ENCODE data around the gene SAT1. TPM values are rescaled to one million over a fixed set of nuclear protein-coding genes. Genes with fewer than 3 reads are reported as not detected.

SAT1 gene
- total and polyA plus RNA-seq, 2 donors (not counting 1 experiment from before 2014, with no cell fraction given): 118 to 148 TPM

DNA sequence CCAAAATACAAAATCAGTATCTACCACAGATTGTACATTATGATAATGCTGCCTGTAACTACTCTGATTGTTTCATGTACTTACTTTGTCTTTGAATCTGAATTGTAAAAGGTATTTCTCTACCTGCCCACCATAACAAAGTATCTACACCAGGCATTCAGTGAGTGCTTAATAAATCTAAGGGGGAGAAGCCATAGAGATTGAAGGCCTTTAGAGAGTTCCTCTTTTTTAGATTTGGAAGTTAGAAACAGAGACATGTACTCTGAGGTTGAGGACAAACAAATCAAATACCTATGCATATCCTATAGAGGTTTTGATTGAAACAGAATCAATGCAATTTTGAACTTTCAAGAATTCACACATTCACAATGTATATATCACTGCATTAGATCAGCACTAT, 42.7 kb downstream of the SAT1 start:
- Histone ChIP-seq H3K4me1 (ENCODE audit: control insufficient read depth, extremely low read depth, insufficient read depth, low read length) (no peaks in the 10 kb centered on the region), H3K27me3 (ENCODE audit: control insufficient read depth, insufficient read depth, low read length) (no peaks in the 10 kb centered on the region), H3K4me2 (ENCODE audit: extremely low read depth, insufficient read depth, low read length) (no peak overlapping the region), H3K9me3 (ENCODE audit: control insufficient read depth, insufficient read depth, low read depth, low read length) (no peaks in the 10 kb centered on the region), H2AFZ (ENCODE audit: low read length) (no peak overlapping the region), H3K79me2 (ENCODE audit: control insufficient read depth, insufficient read depth, low read length) (no peaks in the 10 kb centered on the region), H3K4me3 (replicated peaks in 1 of 4; ENCODE audit: control extremely low read depth in 1 of 4, insufficient read depth in 1 of 4, low read depth in 3 of 4, low read length in 4 of 4) (no peak overlapping the region), H4K20me1 (ENCODE audit: control insufficient read depth, extremely low read depth, insufficient read depth, low read length) (no peaks in the 10 kb centered on the region), H3K36me3 (ENCODE audit: control insufficient read depth, insufficient read depth, low read length) (no peaks in the 10 kb centered on the region), H3K9ac (ENCODE audit: insufficient read depth, low read length) (no peak overlapping the region), H3K27ac (ENCODE audit: insufficient read depth, low read length) (no peak overlapping the region)
- no peak for DNase-seq (ENCODE audit: low read depth in 2 of 2)
- TF ChIP-seq CTCF (conservative IDR thresholded peaks at IDR 0.05 in 1 of 2, IDR thresholded peaks at IDR 0.05 in 1 of 2; ENCODE audit: low read depth in 1 of 2, low read length in 2 of 2) (no peak), EZH2 (IDR thresholded peaks at IDR 0.05; ENCODE audit: low read length, missing control alignments) (no peak)

GRCh38 chrX:23826216-23826615, 43.2 kb downstream of the SAT1 start:
- H3K4me2 ChIP-seq (ENCODE audit: extremely low read depth, insufficient read depth, low read length): no peak overlapping the region
- no peaks in the 10 kb centered on the region for H4K20me1 ChIP-seq (ENCODE audit: control insufficient read depth, extremely low read depth, insufficient read depth, low read length)
- no peak for DNase-seq (ENCODE audit: low read depth in 2 of 2)
- H3K4me1 ChIP-seq (ENCODE audit: control insufficient read depth, extremely low read depth, insufficient read depth, low read length): no peaks in the 10 kb centered on the region
- no peaks in the 10 kb centered on the region for H3K36me3 ChIP-seq (ENCODE audit: control insufficient read depth, insufficient read depth, low read length)
- H3K27ac ChIP-seq (ENCODE audit: insufficient read depth, low read length): no peak overlapping the region
- H3K27me3 ChIP-seq (ENCODE audit: control insufficient read depth, insufficient read depth, low read length): no peaks in the 10 kb centered on the region
- no peak overlapping the region for H3K4me3 ChIP-seq (replicated peaks in 1 of 4; ENCODE audit: control extremely low read depth in 1 of 4, insufficient read depth in 1 of 4, low read depth in 3 of 4, low read length in 4 of 4)
- no peak overlapping the region for H2AFZ ChIP-seq (ENCODE audit: low read length)
- H3K9me3 ChIP-seq (ENCODE audit: control insufficient read depth, insufficient read depth, low read depth, low read length): no peaks in the 10 kb centered on the region
- TF ChIP-seq EZH2 (IDR thresholded peaks at IDR 0.05; ENCODE audit: low read length, missing control alignments) (no peak), CTCF (conservative IDR thresholded peaks at IDR 0.05 in 1 of 2, IDR thresholded peaks at IDR 0.05 in 1 of 2; ENCODE audit: low read depth in 1 of 2, low read length in 2 of 2) (no peak)
- no peak overlapping the region for H3K9ac ChIP-seq (ENCODE audit: insufficient read depth, low read length)
- H3K79me2 ChIP-seq (ENCODE audit: control insufficient read depth, insufficient read depth, low read length): no peaks in the 10 kb centered on the region

- TF ChIP-seq EZH2 (IDR thresholded peaks at IDR 0.05; ENCODE audit: low read length, missing control alignments): no peak
- no peak overlapping the region for H3K4me3 ChIP-seq (replicated peaks in 1 of 4; ENCODE audit: control extremely low read depth in 1 of 4, insufficient read depth in 1 of 4, low read depth in 3 of 4, low read length in 4 of 4)
- no peaks in the 10 kb centered on the region for H3K36me3 ChIP-seq (ENCODE audit: control insufficient read depth, insufficient read depth, low read length)
- H3K79me2 ChIP-seq (ENCODE audit: control insufficient read depth, insufficient read depth, low read length): no peaks in the 10 kb centered on the region
- no peak overlapping the region for H3K9ac ChIP-seq (ENCODE audit: insufficient read depth, low read length)
- no peak overlapping the region for H2AFZ ChIP-seq (ENCODE audit: low read length)
- DNase-seq (ENCODE audit: low read depth in 2 of 2): no peak
- H3K4me2 ChIP-seq (ENCODE audit: extremely low read depth, insufficient read depth, low read length): no peak overlapping the region
- no peaks in the 10 kb centered on the region for H3K9me3 ChIP-seq (ENCODE audit: control insufficient read depth, insufficient read depth, low read depth, low read length)
- no peak overlapping the region for H3K27ac ChIP-seq (ENCODE audit: insufficient read depth, low read length)
- no peaks in the 10 kb centered on the region for H3K27me3 ChIP-seq (ENCODE audit: control insufficient read depth, insufficient read depth, low read length)
- no peaks in the 10 kb centered on the region for H4K20me1 ChIP-seq (ENCODE audit: control insufficient read depth, extremely low read depth, insufficient read depth, low read length)
- no peaks in the 10 kb centered on the region for H3K4me1 ChIP-seq (ENCODE audit: control insufficient read depth, extremely low read depth, insufficient read depth, low read length)
Observed at GRCh38 chrX:23826653-23827052, 43.7 kb downstream of the SAT1 start.

Data from fibroblast of lung (primary cell).